GM12865 (cell line): ENCODE measurements around the gene PIK3R2.
A peak's percentile ranks its signal among the peaks of the same experiment; 100 is the strongest.

Source experiments
- DNase-seq: peaks from one replicate; pipeline ENCODE4 v3.0.0; 2010; ENCODE audit warnings: low read depth
- H3K4me3 ChIP-seq: 2 replicates; pipeline ENCODE4 v1.5.1; 2011; ENCODE audit warnings: mild to moderate bottlenecking, low read depth, low read length, control low read depth
- CTCF ChIP-seq: IDR thresholded peaks from 2 replicates; pipeline ENCODE4 v1.5.1; 2011; ENCODE audit warnings: low read length, control low read depth, low read depth, inconsistent platforms; ENCODE audit not compliant: insufficient read depth; ENCODE audit errors: missing control alignments

Gene PIK3R2

GRCh38 chr19:18197941-18198340 lies 45.0 kb downstream of the PIK3R2 start:
- no peak for TF ChIP-seq CTCF
- no peak overlapping the region for H3K4me3 ChIP-seq
- no peak for DNase-seq

- no peak for DNase-seq
- TF ChIP-seq CTCF: no peak
Measured at GRCh38 chr19:18198374-18198773, 45.4 kb downstream of the PIK3R2 start.

GRCh38 chr19:18202397-18202777 lies 49.4 kb downstream of the PIK3R2 start:
- no peak for TF ChIP-seq CTCF
- no peak overlapping the region for H3K4me3 ChIP-seq
- DNase-seq: no peak

More at GRCh38 chr19:18198374-18198773, 45.4 kb downstream of the PIK3R2 start:
- H3K4me3 ChIP-seq: no peak overlapping the region

GRCh38 chr19:18202778-18203407 lies 49.9 kb downstream of the PIK3R2 start:
- peak; percentile 27 for TF ChIP-seq CTCF
- H3K4me3 ChIP-seq: peak overlapping the region; percentile 70
- peak; percentile 56 for DNase-seq

GRCh38 chr19:18203408-18203862 lies 50.5 kb downstream of the PIK3R2 start:
- peak; percentile 60 for DNase-seq
- peak overlapping the region; percentile 70 for H3K4me3 ChIP-seq
- no peak for TF ChIP-seq CTCF

GRCh38 chr19:18203863-18204393 lies 51.0 kb downstream of the PIK3R2 start, which contains the start of gene RAB3A:
TSS of gene RAB3A (minus strand) at chr19:18204042. CDS start at chr19:18202740, 1,302 bp downstream.
- DNase-seq: peak; percentile 100
- TF ChIP-seq CTCF: no peak
- peak within 1 kb of the TSS; percentile 85 for H3K4me3 ChIP-seq
